Eye (tissue), 1 donor: ENCODE data around the gene EAF1.
"Not testable (repeated sequence)": the region's sequence is repeated elsewhere in the genome, so short reads cannot be mapped to it uniquely, and the experiment has no call there.

Experiments used
- DNase-seq: peaks from one replicate; pipeline ENCODE4 v3.0.0-alpha.2; 2015

Gene EAF1

GRCh38 chr3:15409239-15409638 lies 18.2 kb upstream of the EAF1 start:
- DNase-seq, result no peak

- DNase-seq, result no peak
These were observed 17.6 kb upstream of the EAF1 start for GRCh38 chr3:15409774-15410173.

- not testable (repeated sequence) for DNase-seq
These were observed 16.4 kb upstream of the EAF1 start for GRCh38 chr3:15410966-15411365.

- no peak for DNase-seq
These were observed 6.5 kb upstream of the EAF1 start for GRCh38 chr3:15420871-15421270.

GRCh38 chr3:15426579-15427118 lies 749 bp upstream of the EAF1 start:
- no peak for DNase-seq

GRCh38 chr3:15427981-15428380 lies 583 bp downstream of the EAF1 start:
- no peak for DNase-seq

- DNase-seq, result no peak
These were observed 1.1 kb downstream of the EAF1 start for GRCh38 chr3:15428539-15428938.

- DNase-seq, result no peak
These were observed 1.7 kb downstream of the EAF1 start for GRCh38 chr3:15429080-15429479.

GRCh38 chr3:15430624-15431023 lies 3.2 kb downstream of the EAF1 start:
- no peak for DNase-seq

- DNase-seq, result no peak
These were observed 3.9 kb downstream of the EAF1 start for GRCh38 chr3:15431256-15431837.

- DNase-seq, result no peak
These were observed 6.1 kb downstream of the EAF1 start for GRCh38 chr3:15433531-15433930.

GRCh38 chr3:15434756-15435155 lies 7.4 kb downstream of the EAF1 start:
- DNase-seq, result no peak

- DNase-seq, result no peak
These were observed 8.8 kb downstream of the EAF1 start for GRCh38 chr3:15436246-15436645.

- no peak for DNase-seq
These were observed 11.6 kb downstream of the EAF1 start for GRCh38 chr3:15438983-15439382.

GRCh38 chr3:15439476-15439875 lies 12.1 kb downstream of the EAF1 start:
- no peak for DNase-seq

- DNase-seq, result no peak
These were observed 13.5 kb downstream of the EAF1 start for GRCh38 chr3:15440891-15441290.

GRCh38 chr3:15443826-15444524 lies 16.6 kb downstream of the EAF1 start:
- DNase-seq, result no peak

GRCh38 chr3:15449489-15450224 lies 22.3 kb downstream of the EAF1 start:
- no peak for DNase-seq

GRCh38 chr3:15450438-15451215 lies 23.2 kb downstream of the EAF1 start:
- DNase-seq, result no peak

GRCh38 chr3:15451216-15452113 lies 24.1 kb downstream of the EAF1 start:
- DNase-seq, result no peak

- DNase-seq, result no peak
These were observed 24.8 kb downstream of the EAF1 start for GRCh38 chr3:15452156-15452555.

- no peak for DNase-seq
These were observed 25.6 kb downstream of the EAF1 start for GRCh38 chr3:15452961-15453360.
